Ramos (cell line): Measurements from ENCODE around the gene TRPM2.

Experiments used
- in situ Hi-C: fragments of 300-500 bp; cut with MboI; formaldehyde crosslinking; loops from one replicate; pipeline ENCODE4 v1.14.3; 2022; ENCODE audit warnings: low sequenced_read_pairs; ENCODE audit not compliant: unreplicated experiment

Gene TRPM2

GRCh38 chr21:44370027-44370735, 16.8 kb downstream of the TRPM2 start:
- in situ Hi-C loops: no loop called here

GRCh38 chr21:44370786-44371410, 17.5 kb downstream of the TRPM2 start:
- in situ Hi-C loops: no loop called here

GRCh38 chr21:44371596-44371995, 18.2 kb downstream of the TRPM2 start:
- in situ Hi-C loops: no loop called here

GRCh38 chr21:44372616-44373015, 19.2 kb downstream of the TRPM2 start:
- in situ Hi-C loops: no loop called here

GRCh38 chr21:44374601-44375280, 21.3 kb downstream of the TRPM2 start:
- in situ Hi-C loops: no loop called here

GRCh38 chr21:44375281-44375651, 21.8 kb downstream of the TRPM2 start:
- in situ Hi-C loops: no loop called here

GRCh38 chr21:44375761-44376241, 22.4 kb downstream of the TRPM2 start:
- in situ Hi-C loops: no loop called here

- in situ Hi-C loops: no loop called here
These were observed 23.2 kb downstream of the TRPM2 start for GRCh38 chr21:44376606-44377005.

GRCh38 chr21:44377201-44377921, 23.9 kb downstream of the TRPM2 start:
- in situ Hi-C loops: no loop called here

GRCh38 chr21:44377922-44378645, 24.7 kb downstream of the TRPM2 start:
- in situ Hi-C loops: no loop called here

GRCh38 chr21:44378646-44379514, 25.5 kb downstream of the TRPM2 start:
- in situ Hi-C loops: no loop called here

GRCh38 chr21:44379515-44379848, 26.1 kb downstream of the TRPM2 start:
- in situ Hi-C loops: no loop called here

- in situ Hi-C loops: no loop called here
These were observed 26.8 kb downstream of the TRPM2 start for GRCh38 chr21:44379991-44380865.

- in situ Hi-C loops: no loop called here
These were observed 27.5 kb downstream of the TRPM2 start for GRCh38 chr21:44380876-44381275.

GRCh38 chr21:44381874-44382273, 28.5 kb downstream of the TRPM2 start:
- in situ Hi-C loops: no loop called here

- in situ Hi-C loops: no loop called here
These were observed 29.1 kb downstream of the TRPM2 start for GRCh38 chr21:44382536-44382935.

GRCh38 chr21:44383216-44383615, 29.8 kb downstream of the TRPM2 start:
- in situ Hi-C loops: no loop called here

GRCh38 chr21:44384968-44385367, 31.5 kb downstream of the TRPM2 start:
- in situ Hi-C loops: no loop called here
